H9 (cell line): ENCODE data around the gene CHPF2. TPM values are rescaled to one million over a fixed set of nuclear protein-coding genes. Genes with fewer than 3 reads are reported as not detected.

Experiments used
- DNase-seq: peaks from one replicate; pipeline ENCODE4 v3.0.0-alpha.2; 2017
- H2AFZ ChIP-seq: one replicate; pipeline ENCODE4 v1.6.1; 2013; ENCODE audit warnings: mild to moderate bottlenecking, low read length, control low read depth, moderate library complexity
- H2AK5ac ChIP-seq: 2 replicates; pipeline ENCODE4 v1.6.1; 2013; ENCODE audit warnings: low read length, control low read depth, mixed read lengths; ENCODE audit not compliant: insufficient read length
- H2BK120ac ChIP-seq: one replicate; pipeline ENCODE4 v1.6.1; 2013; ENCODE audit warnings: low read depth, mild to moderate bottlenecking, low read length, control low read depth, inconsistent platforms; ENCODE audit not compliant: poor library complexity, severe bottlenecking
- H2BK12ac ChIP-seq: 2 replicates; pipeline ENCODE4 v1.6.1; 2013; ENCODE audit warnings: low read length, control low read depth, mixed read lengths, low read depth; ENCODE audit not compliant: insufficient read length
- H2BK15ac ChIP-seq: 2 replicates; pipeline ENCODE4 v1.6.1; 2013; ENCODE audit warnings: low read depth, low read length, control low read depth
- H2BK20ac ChIP-seq: one replicate; pipeline ENCODE4 v1.6.1; 2013; ENCODE audit warnings: low read depth, mild to moderate bottlenecking, low read length, control low read depth, inconsistent platforms; ENCODE audit not compliant: poor library complexity, severe bottlenecking
- H2BK5ac ChIP-seq: 2 replicates; pipeline ENCODE4 v1.6.1; 2013; ENCODE audit warnings: low read length, control low read depth, mixed read lengths; ENCODE audit not compliant: insufficient read length
- H3K14ac ChIP-seq: 2 replicates; pipeline ENCODE4 v1.6.1; 2013; ENCODE audit warnings: low read length, control low read depth; ENCODE audit not compliant: insufficient read depth
- H3K18ac ChIP-seq: 2 replicates; pipeline ENCODE4 v1.6.1; 2013; ENCODE audit warnings: low read depth, mild to moderate bottlenecking, mixed read lengths, low read length, control low read depth; ENCODE audit not compliant: insufficient read length
- H3K23ac ChIP-seq: 2 replicates; pipeline ENCODE4 v1.6.1; 2013; ENCODE audit warnings: low read length, control low read depth, mixed read lengths, low read depth; ENCODE audit not compliant: insufficient read length
- H3K23me2 ChIP-seq: 2 replicates; pipeline ENCODE4 v1.6.1; 2013; ENCODE audit warnings: low read depth, mild to moderate bottlenecking, mixed read lengths, low read length, control low read depth; ENCODE audit not compliant: insufficient read length, poor library complexity, severe bottlenecking
- H3K27ac ChIP-seq: 2 replicates; pipeline ENCODE4 v1.5.1; 2013; ENCODE audit warnings: low read length, control low read depth, mixed read lengths, low read depth; ENCODE audit not compliant: insufficient read length
- H3K27me3 ChIP-seq: 2 replicates; pipeline ENCODE4 v1.6.1; 2013; ENCODE audit warnings: low read length, control low read depth, inconsistent platforms; ENCODE audit not compliant: insufficient read depth
- H3K4ac ChIP-seq: 2 replicates; pipeline ENCODE4 v1.6.1; 2013; ENCODE audit warnings: low read depth, mild to moderate bottlenecking, control low read depth, inconsistent platforms, low read length, moderate library complexity
- H3K4me1 ChIP-seq: 2 replicates; pipeline ENCODE4 v1.6.1; 2013; ENCODE audit warnings: low read length, control low read depth, inconsistent platforms; ENCODE audit not compliant: insufficient read depth
- H3K4me2 ChIP-seq: 2 replicates; pipeline ENCODE4 v1.6.1; 2013; ENCODE audit warnings: low read length, control low read depth, mixed read lengths; ENCODE audit not compliant: insufficient read length, insufficient read depth
- H3K56ac ChIP-seq: 2 replicates; pipeline ENCODE4 v1.6.1; 2013; ENCODE audit warnings: low read depth, mild to moderate bottlenecking, mixed read lengths, low read length, control low read depth; ENCODE audit not compliant: insufficient read length
- H3K79me1 ChIP-seq: 2 replicates; pipeline ENCODE4 v1.6.1; 2013; ENCODE audit warnings: low read depth, mild to moderate bottlenecking, moderate library complexity, low read length, control low read depth, inconsistent platforms; ENCODE audit not compliant: insufficient read depth, poor library complexity, severe bottlenecking
- H3K79me2 ChIP-seq: 2 replicates; pipeline ENCODE4 v1.6.1; 2013; ENCODE audit warnings: low read length, control low read depth, inconsistent platforms; ENCODE audit not compliant: insufficient read depth
- H3K9ac ChIP-seq: 2 replicates; pipeline ENCODE4 v1.6.1; 2013; ENCODE audit warnings: low read length, control low read depth, mixed read lengths; ENCODE audit not compliant: insufficient read length; ENCODE audit errors: extremely low read depth
- H3K9me3 ChIP-seq: one replicate; pipeline ENCODE4 v1.6.1; 2013; ENCODE audit warnings: low read depth, low read length, inconsistent platforms; ENCODE audit not compliant: control insufficient read depth
- H3T11ph ChIP-seq: one replicate; pipeline ENCODE4 v1.6.1; 2013; ENCODE audit warnings: mild to moderate bottlenecking, low read length, control low read depth, inconsistent platforms
- H4K20me1 ChIP-seq: one replicate; pipeline ENCODE4 v1.6.1; 2013; ENCODE audit not compliant: control insufficient read depth, insufficient read length, insufficient read depth
- H4K5ac ChIP-seq: 2 replicates; pipeline ENCODE4 v1.6.1; 2013; ENCODE audit warnings: low read depth, mild to moderate bottlenecking, mixed read lengths, low read length, control low read depth; ENCODE audit not compliant: insufficient read length
- H4K8ac ChIP-seq: replicated peaks from 2 replicates; pipeline ENCODE4 v1.6.1; 2013; ENCODE audit warnings: low read length, control low read depth, mixed read lengths, low read depth; ENCODE audit not compliant: insufficient read length
- H4K91ac ChIP-seq: 2 replicates; pipeline ENCODE4 v1.6.1; 2013; ENCODE audit warnings: low read depth, mild to moderate bottlenecking, moderate library complexity, mixed read lengths, low read length, control low read depth; ENCODE audit not compliant: insufficient read length
- H3K27ac Mint-ChIP-seq, 3 experiments: 2 replicates in 2 of 3; 3 replicates in 1 of 3; pipeline ENCODE4 v1.8.0; 2020 to 2021; ENCODE audit warnings: mixed read lengths in 3 of 3, mild to moderate bottlenecking in 1 of 3, moderate library complexity in 1 of 3
- H3K27me3 Mint-ChIP-seq: 2 replicates; pipeline ENCODE4 v1.8.0; 2021; ENCODE audit warnings: low read depth, mild to moderate bottlenecking, moderate library complexity, mixed read lengths
- H3K36me3 Mint-ChIP-seq, 3 experiments: 2 replicates in 2 of 3; 3 replicates in 1 of 3; pipeline ENCODE4 v1.8.0; 2020 to 2021; ENCODE audit warnings: low read depth in 3 of 3, mixed read lengths in 3 of 3; ENCODE audit not compliant: insufficient read depth in 1 of 3
- H3K4me1 Mint-ChIP-seq, 2 experiments: 2 replicates each; pipeline ENCODE4 v1.8.0; 2020; ENCODE audit warnings: mixed read lengths in 2 of 2
- H3K4me3 Mint-ChIP-seq, 2 experiments: 2 replicates in 1 of 2; 3 replicates in 1 of 2; pipeline ENCODE4 v1.8.0; 2020 to 2021; ENCODE audit warnings: mild to moderate bottlenecking in 2 of 2, mixed read lengths in 2 of 2, moderate library complexity in 1 of 2
- H3K9me3 Mint-ChIP-seq, 2 experiments: 2 replicates in 1 of 2; 3 replicates in 1 of 2; pipeline ENCODE4 v1.8.0; 2020; ENCODE audit warnings: mild to moderate bottlenecking in 2 of 2, mixed read lengths in 2 of 2, moderate library complexity in 1 of 2
- CTCF ChIP-seq: fragments of 200-600 bp; sonication (generic); conservative IDR thresholded peaks from 3 replicates; pipeline ENCODE4 v1.8.0; 2021; ENCODE audit warnings: antibody characterized with exemption, mild to moderate bottlenecking
- WGBS: extraction: QIAGEN DNeasy Blood & Tissue Kit; methylation state at CpG from one replicate; pipeline ENCODE4 v1.1.7; 2013; ENCODE audit warnings: missing lambda C conversion rate, low lambda C conversion rate, mixed read lengths; ENCODE audit not compliant: insufficient read length; ENCODE audit errors: extremely low coverage; 5-methylcytosine and 5-hydroxymethylcytosine counted together
- total RNA-seq: library from RNA; stranded (reverse); gene quantifications from 2 replicates; pipeline ENCODE4 v1.2.1, GENCODE V29; 2021

CHPF2 gene
- total RNA-seq, 1 experiment from 2014 or later, result 25.7 TPM

- no peaks in the 10 kb centered on the region for H4K20me1 ChIP-seq
- WGBS, result no CpG with 5 or more reads among the region's 10 CpGs
- H2BK15ac ChIP-seq, result no peak overlapping the region
- peaks cover 40 to 44% of the 10 kb centered on the region in 2 experiments for H3K4me1 Mint-ChIP-seq
- H3K56ac ChIP-seq, result no peak overlapping the region
- no peaks in the 10 kb centered on the region for H3K9me3 Mint-ChIP-seq
- no peak overlapping the region for H2BK120ac ChIP-seq
- no peaks in the 10 kb centered on the region for H3K27me3 ChIP-seq
- H2BK12ac ChIP-seq, result no peak overlapping the region
- H3K23ac ChIP-seq, result no peak overlapping the region
- no peak overlapping the region for H3T11ph ChIP-seq
- H4K5ac ChIP-seq, result no peak overlapping the region
- peaks cover 16% of the 10 kb centered on the region for H3K23me2 ChIP-seq
- no peak overlapping the region for H2AFZ ChIP-seq
- H3K36me3 Mint-ChIP-seq, result peaks cover 10 to 21% (median 14%) of the 10 kb centered on the region in 3 experiments; a peak in 6 of 7 replicates
- H2BK20ac ChIP-seq, result no peak overlapping the region
- H3K27me3 Mint-ChIP-seq, result no peaks in the 10 kb centered on the region; the same call in 1 of the 2 replicates
- no peak overlapping the region for H3K4me2 ChIP-seq
- no peak overlapping the region for H3K4me3 Mint-ChIP-seq
- no peak overlapping the region for H3K9ac ChIP-seq
- no peak overlapping the region for H3K4ac ChIP-seq
- no peaks in the 10 kb centered on the region; the same call in 1 of the 2 replicates for H3K4me1 ChIP-seq
- no peak for DNase-seq
- no peaks in the 10 kb centered on the region for H3K79me1 ChIP-seq
- H3K18ac ChIP-seq, result no peak overlapping the region
- no peak overlapping the region for H2BK5ac ChIP-seq
- no peaks in the 10 kb centered on the region for H3K9me3 ChIP-seq
- H3K27ac ChIP-seq, result no peak overlapping the region
- H3K79me2 ChIP-seq, result peaks cover 9% of the 10 kb centered on the region; the same call in 1 of the 2 replicates
- no peak overlapping the region for H3K14ac ChIP-seq
- no peak overlapping the region for H4K91ac ChIP-seq
- no peak overlapping the region for H4K8ac ChIP-seq
- H2AK5ac ChIP-seq, result no peak overlapping the region
- H3K27ac Mint-ChIP-seq, result no peak overlapping the region
- TF ChIP-seq CTCF, result no peak
Measured at GRCh38 chr7:151229249-151229648, 3.0 kb upstream of the CHPF2 start.
